Mesenchymal stem cell (in vitro differentiated cells and primary cell): ENCODE data around the gene UQCC3.
A peak's percentile ranks its signal among the peaks of the same experiment; 100 is the strongest.

Experiments used
- DNase-seq: peaks from one replicate; pipeline ENCODE4 v3.0.0-alpha.2; 2013
- H2AFZ ChIP-seq: one replicate; pipeline ENCODE4 v1.6.1; 2013; ENCODE audit warnings: low read depth, mild to moderate bottlenecking, control low read depth, inconsistent platforms, low read length, moderate library complexity
- H2AK5ac ChIP-seq: 2 replicates; pipeline ENCODE4 v1.6.1; 2013; ENCODE audit warnings: low read length, moderate library complexity, mild to moderate bottlenecking, inconsistent platforms; ENCODE audit not compliant: severe bottlenecking
- H2BK120ac ChIP-seq: one replicate; pipeline ENCODE4 v1.6.1; 2013; ENCODE audit warnings: low read depth, mild to moderate bottlenecking, inconsistent platforms, low read length, moderate library complexity
- H2BK12ac ChIP-seq, 2 experiments: one replicate each; pipeline ENCODE4 v1.6.1; 2013; ENCODE audit warnings: inconsistent platforms in 2 of 2, low read length in 2 of 2, mild to moderate bottlenecking in 2 of 2, moderate library complexity in 2 of 2, control low read depth in 1 of 2
- H2BK15ac ChIP-seq: one replicate; pipeline ENCODE4 v1.6.1; 2013; ENCODE audit warnings: mild to moderate bottlenecking, low read depth, inconsistent platforms; ENCODE audit not compliant: poor library complexity, severe bottlenecking
- H2BK5ac ChIP-seq: 2 replicates; pipeline ENCODE4 v1.6.1; 2013; ENCODE audit warnings: low read depth, mild to moderate bottlenecking, low read length, control low read depth, inconsistent platforms; ENCODE audit not compliant: poor library complexity, severe bottlenecking
- H3K14ac ChIP-seq, 2 experiments: one replicate each; pipeline ENCODE4 v1.6.1; 2013; ENCODE audit warnings: inconsistent platforms in 2 of 2, low read length in 2 of 2, control low read depth in 1 of 2, mild to moderate bottlenecking in 1 of 2, moderate library complexity in 1 of 2
- H3K18ac ChIP-seq, 2 experiments: one replicate each; pipeline ENCODE4 v1.6.1; 2013; ENCODE audit warnings: inconsistent platforms in 2 of 2, low read length in 2 of 2, control low read depth in 1 of 2, low read depth in 1 of 2, mild to moderate bottlenecking in 1 of 2
- H3K23ac ChIP-seq, 2 experiments: one replicate each; pipeline ENCODE4 v1.6.1; 2013; ENCODE audit warnings: inconsistent platforms in 2 of 2, low read length in 2 of 2, mild to moderate bottlenecking in 2 of 2, moderate library complexity in 2 of 2, control low read depth in 1 of 2
- H3K27ac ChIP-seq: 2 replicates; pipeline ENCODE4 v1.5.1; 2013; ENCODE audit warnings: mild to moderate bottlenecking, moderate library complexity, low read length, control low read depth, inconsistent platforms; ENCODE audit not compliant: poor library complexity, severe bottlenecking
- H3K27me3 ChIP-seq, 2 experiments: 2 replicates each; pipeline versions ENCODE4 v1.6.1 to v1.7.0; 2013; ENCODE audit warnings: low read length in 2 of 2, mild to moderate bottlenecking in 2 of 2, moderate library complexity in 2 of 2, control low read depth in 1 of 2, inconsistent platforms in 1 of 2; ENCODE audit not compliant: control insufficient read depth in 1 of 2, insufficient read depth in 1 of 2
- H3K36me3 ChIP-seq, 2 experiments: 2 replicates each; pipeline versions ENCODE4 v1.6.1 to v1.7.0; 2013; ENCODE audit warnings: low read length in 2 of 2, control low read depth in 1 of 2, inconsistent platforms in 1 of 2, low read depth in 1 of 2, mild to moderate bottlenecking in 1 of 2; ENCODE audit not compliant: insufficient read depth in 2 of 2, control insufficient read depth in 1 of 2
- H3K4ac ChIP-seq, 2 experiments: one replicate each; pipeline ENCODE4 v1.6.1; 2013; ENCODE audit warnings: inconsistent platforms in 2 of 2, low read length in 2 of 2, mild to moderate bottlenecking in 2 of 2, moderate library complexity in 2 of 2, control low read depth in 1 of 2, low read depth in 1 of 2
- H3K4me1 ChIP-seq: 2 replicates; pipeline ENCODE4 v1.6.1; 2013; ENCODE audit warnings: low read depth, low read length, control low read depth; ENCODE audit not compliant: control insufficient read depth, insufficient read depth
- H3K4me2 ChIP-seq: 2 replicates; pipeline ENCODE4 v1.6.1; 2013; ENCODE audit warnings: low read length, mild to moderate bottlenecking, inconsistent platforms; ENCODE audit not compliant: poor library complexity, severe bottlenecking
- H3K4me3 ChIP-seq, 2 experiments: 2 replicates each; pipeline versions ENCODE4 v1.5.1 to v1.7.0; 2013; ENCODE audit warnings: low read length in 2 of 2, mild to moderate bottlenecking in 2 of 2, control low read depth in 1 of 2, low read depth in 1 of 2; ENCODE audit not compliant: insufficient read depth in 1 of 2
- H3K79me1 ChIP-seq: replicated peaks from 2 replicates; pipeline ENCODE4 v1.6.1; 2013; ENCODE audit warnings: mild to moderate bottlenecking, control low read depth, low read length, inconsistent platforms; ENCODE audit not compliant: poor library complexity, severe bottlenecking
- H3K9ac ChIP-seq: 2 replicates; pipeline ENCODE4 v1.7.0; 2013; ENCODE audit warnings: mild to moderate bottlenecking, low read length, moderate library complexity
- H3K9me3 ChIP-seq: 2 replicates; pipeline ENCODE4 v1.7.0; 2013; ENCODE audit warnings: mild to moderate bottlenecking, low read length; ENCODE audit not compliant: control insufficient read depth
- H4K8ac ChIP-seq: one replicate; pipeline ENCODE4 v1.6.1; 2013; ENCODE audit warnings: inconsistent platforms, mild to moderate bottlenecking, low read length, moderate library complexity
- H4K91ac ChIP-seq: one replicate; pipeline ENCODE4 v1.6.1; 2013; ENCODE audit warnings: mild to moderate bottlenecking, low read length, inconsistent platforms
- WGBS: methylation state at CpG from one replicate; pipeline ENCODE4 v1.1.7; 2013; ENCODE audit warnings: mixed read lengths; 5-methylcytosine and 5-hydroxymethylcytosine counted together

Gene UQCC3

DNA sequence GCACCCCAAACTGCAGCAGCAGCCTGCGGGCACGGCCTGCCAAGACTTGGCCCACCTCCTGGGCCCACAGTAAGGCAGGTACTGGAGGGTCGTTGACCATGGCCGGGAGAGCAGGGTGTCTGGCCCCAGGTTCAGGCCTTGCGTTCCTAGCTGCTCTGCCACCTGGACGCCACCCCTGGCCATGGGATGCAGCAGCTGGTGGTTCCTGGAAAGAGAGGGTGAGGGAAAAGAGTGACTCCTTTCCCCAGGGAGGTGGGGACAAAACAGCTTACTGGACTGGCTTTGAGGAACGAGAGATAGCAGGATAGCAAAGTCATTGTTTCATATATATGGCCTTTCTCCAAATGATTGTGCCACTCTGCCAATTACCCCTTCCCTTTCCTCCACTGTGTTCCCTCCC lies 33.9 kb downstream of the UQCC3 start:
- Histone ChIP-seq H4K91ac (peak overlapping the region; percentile 81), H4K8ac (no peak overlapping the region), H3K18ac (peak overlapping the region in 1 of 2 experiments; percentile 19), H2AFZ (no peak overlapping the region), H2AK5ac (no peak overlapping the region), H3K23ac (peak overlapping the region in 1 of 2 experiments; percentile 63), H3K4me3 (peak overlapping the region in 1 of 2 experiments; percentile 91), H3K4me2 (peak overlapping the region; percentile 68), H2BK12ac (peak overlapping the region in 1 of 2 experiments; percentile 1), H3K9ac (peak overlapping the region; percentile 98), H3K4ac (no peak overlapping the region), H3K14ac (peak overlapping the region in 1 of 2 experiments; percentile 8), H2BK120ac (no peak overlapping the region), H2BK5ac (no peak overlapping the region), H3K36me3 (peaks cover 35 to 36% of the 10 kb centered on the region in 2 experiments), H3K27me3 (no peaks in the 10 kb centered on the region), H3K79me1 (peaks cover 18% of the 10 kb centered on the region), H3K9me3 (no peaks in the 10 kb centered on the region), H3K4me1 (peaks cover 33% of the 10 kb centered on the region), H2BK15ac (no peak overlapping the region), H3K27ac (peak overlapping the region; percentile 82)
- 78% methylated on average over 7 of the region's 7 CpGs for WGBS
- no peak for DNase-seq

DNA sequence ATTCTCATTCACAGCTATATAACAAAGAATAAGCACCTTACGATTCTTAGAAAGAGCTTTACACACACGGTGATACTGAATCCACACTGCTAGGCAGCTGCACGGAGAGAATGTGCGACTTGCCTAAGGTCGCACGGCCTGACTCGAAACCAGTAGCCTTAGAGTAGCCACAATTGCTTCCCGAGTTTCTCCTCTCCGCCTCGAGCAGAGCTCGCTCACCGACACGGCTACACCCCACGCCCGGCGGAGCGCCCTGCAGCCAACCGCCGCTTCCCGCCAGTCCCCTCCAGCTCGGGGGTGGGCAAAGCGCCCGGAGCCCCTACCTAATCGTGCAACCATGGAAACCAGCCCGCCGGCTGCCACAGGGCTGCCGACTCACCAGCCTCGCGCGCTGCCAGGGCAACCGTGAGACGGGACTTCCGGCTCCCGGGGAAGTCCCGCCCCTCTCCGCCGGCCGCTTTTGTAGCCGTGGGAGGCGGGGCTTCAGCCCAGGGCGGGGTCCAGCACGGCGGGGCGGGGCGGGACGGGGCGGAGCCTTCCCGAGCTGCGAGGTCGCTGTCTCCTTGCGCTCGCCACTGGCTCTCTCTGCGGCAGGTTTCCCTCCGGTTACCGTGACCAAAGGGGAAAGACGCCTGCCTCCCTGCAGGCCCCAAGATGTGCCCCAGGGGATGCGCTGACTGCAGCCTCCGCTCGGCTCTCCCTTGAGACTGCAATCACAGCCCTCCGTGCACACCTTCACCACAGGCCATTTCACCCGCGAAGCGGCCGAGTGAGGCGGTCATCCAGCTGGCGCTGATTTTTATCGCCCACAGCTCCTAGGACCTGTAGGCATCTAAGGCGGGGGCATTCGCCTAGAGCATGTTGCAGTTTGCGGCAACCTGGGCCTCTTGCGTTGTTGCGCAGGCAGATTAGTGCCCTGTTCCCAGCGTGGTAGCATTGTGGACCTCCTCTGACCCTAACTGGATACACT lies 34.7 kb downstream of the UQCC3 start:
- H3K27ac ChIP-seq: peak overlapping the region; percentile 82
- peak overlapping the region; percentile 77 to 91 for H3K4me3 ChIP-seq
- peak overlapping the region; percentile 55 for H4K8ac ChIP-seq
- peaks cover 36 to 37% of the 10 kb centered on the region in 2 experiments for H3K36me3 ChIP-seq
- peak overlapping the region in 1 of 2 experiments; percentile 5 for H3K14ac ChIP-seq
- H3K4me2 ChIP-seq: peak overlapping the region; percentile 93
- WGBS: 4% methylated on average over 73 of the region's 73 CpGs
- peaks cover 33% of the 10 kb centered on the region for H3K4me1 ChIP-seq
- peak overlapping the region; percentile 21 for H2AFZ ChIP-seq
- H2BK12ac ChIP-seq: no peak overlapping the region
- peak; percentile 95 for DNase-seq
- peak overlapping the region; percentile 56 to 79 for H3K18ac ChIP-seq
- H3K9ac ChIP-seq: peak overlapping the region; percentile 98
- peak overlapping the region; percentile 6 for H2AK5ac ChIP-seq
- no peak overlapping the region for H2BK5ac ChIP-seq
- H2BK15ac ChIP-seq: peak overlapping the region; percentile 60
- H3K4ac ChIP-seq: peak overlapping the region in 1 of 2 experiments; percentile 34
- H3K79me1 ChIP-seq: peaks cover 18% of the 10 kb centered on the region
- H3K27me3 ChIP-seq: no peaks in the 10 kb centered on the region
- no peaks in the 10 kb centered on the region for H3K9me3 ChIP-seq
- H2BK120ac ChIP-seq: no peak overlapping the region
- H4K91ac ChIP-seq: no peak overlapping the region
- H3K23ac ChIP-seq: peak overlapping the region in 1 of 2 experiments; percentile 2

DNA sequence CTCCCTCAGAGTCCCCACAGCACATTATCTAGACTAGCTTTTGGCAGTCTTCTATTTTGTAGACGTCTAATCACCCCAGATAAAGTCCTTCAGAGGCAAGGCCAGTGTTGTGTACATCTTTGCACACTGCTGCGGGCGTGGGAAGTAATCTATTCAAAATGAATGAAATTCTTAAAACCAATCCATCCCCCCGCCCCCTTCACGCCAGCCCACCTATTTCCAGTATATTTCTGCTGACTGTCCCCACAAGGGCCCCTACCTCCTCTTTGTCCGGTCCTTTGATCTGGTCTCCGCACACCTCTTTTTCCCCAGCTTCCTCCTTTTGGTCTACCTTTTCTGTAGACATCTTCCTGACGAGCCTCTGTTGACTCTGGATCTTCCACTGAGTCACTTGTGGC lies 35.4 kb downstream of the UQCC3 start:
- peaks cover 35 to 37% of the 10 kb centered on the region in 2 experiments for H3K36me3 ChIP-seq
- H3K14ac ChIP-seq: peak overlapping the region in 1 of 2 experiments; percentile 5
- peak overlapping the region in 1 of 2 experiments; percentile 91 for H3K4me3 ChIP-seq
- WGBS: 57% methylated on average over 8 of the region's 8 CpGs
- no peak overlapping the region for H2BK15ac ChIP-seq
- peak overlapping the region in 1 of 2 experiments; percentile 34 for H3K4ac ChIP-seq
- H3K9me3 ChIP-seq: no peaks in the 10 kb centered on the region
- peak overlapping the region; percentile 35 for H4K8ac ChIP-seq
- no peak overlapping the region for H2BK5ac ChIP-seq
- peak overlapping the region; percentile 6 for H2AK5ac ChIP-seq
- H3K4me1 ChIP-seq: peaks cover 33% of the 10 kb centered on the region
- H2AFZ ChIP-seq: no peak overlapping the region
- peak overlapping the region; percentile 79 for H3K9ac ChIP-seq
- H3K18ac ChIP-seq: peak overlapping the region; percentile 56 to 62
- no peak overlapping the region for H3K23ac ChIP-seq
- no peak for DNase-seq
- H3K4me2 ChIP-seq: peak overlapping the region; percentile 93
- no peaks in the 10 kb centered on the region for H3K27me3 ChIP-seq
- peaks cover 18% of the 10 kb centered on the region for H3K79me1 ChIP-seq
- no peak overlapping the region for H4K91ac ChIP-seq
- H3K27ac ChIP-seq: peak overlapping the region; percentile 68
- no peak overlapping the region for H2BK12ac ChIP-seq
- H2BK120ac ChIP-seq: no peak overlapping the region

DNA sequence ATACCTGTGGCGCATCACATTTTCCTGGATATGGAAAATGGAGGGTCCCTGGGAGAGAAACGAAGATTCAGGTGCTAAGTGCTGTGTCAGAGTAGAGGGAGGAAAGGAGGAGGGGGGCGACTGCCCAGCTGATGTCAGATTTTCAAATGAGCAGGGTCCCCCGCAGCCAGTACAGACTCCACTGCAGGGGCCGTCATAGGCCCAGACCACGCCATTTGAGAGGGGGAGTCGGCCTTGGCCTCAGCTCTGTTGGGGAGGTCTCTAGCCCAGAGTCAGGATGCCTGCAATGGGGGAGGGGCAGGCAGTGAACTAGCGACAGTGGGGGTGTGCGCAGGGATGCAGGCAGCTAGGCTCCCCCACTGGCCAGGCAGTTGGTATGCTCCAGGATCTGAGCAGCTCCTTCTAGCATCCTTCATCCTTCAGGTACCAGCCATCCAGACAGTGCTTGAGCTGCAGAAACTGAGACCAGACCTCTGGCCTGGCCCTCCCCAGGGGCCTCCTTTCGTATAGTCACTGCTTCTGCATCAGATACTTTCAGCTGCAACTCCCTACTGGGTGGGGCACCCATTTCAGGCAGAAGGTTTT lies 35.9 kb downstream of the UQCC3 start, which contains the start of the genes BSCL2 and GNG3:
Gene BSCL2, minus strand, starts transcription at position 148 of the 585 bp plus-strand sequence. CDS start 229 bp downstream, outside the sequence.
Gene GNG3, plus strand, starts transcription at position 400 of the 585 bp plus-strand sequence. CDS start 620 bp downstream, outside the sequence.
- Histone ChIP-seq H3K18ac (peak within 1 kb of the TSS; percentile 56 to 62), H3K4me1 (peaks cover 34% of the 10 kb centered on the region), H3K27me3 (no peaks in the 10 kb centered on the region), H2BK12ac (no peak within 1 kb of the TSS), H2BK5ac (no peak within 1 kb of the TSS), H3K36me3 (peaks cover 36 to 37% of the 10 kb centered on the region in 2 experiments), H3K79me1 (peaks cover 16% of the 10 kb centered on the region), H3K4ac (peak within 1 kb of the TSS; percentile 10 to 34), H3K14ac (peak within 1 kb of the TSS in 1 of 2 experiments; percentile 5), H3K4me3 (peak within 1 kb of the TSS; percentile 45 to 91), H2AK5ac (peak within 1 kb of the TSS; percentile 35), H4K91ac (peak within 1 kb of the TSS; percentile 72), H2BK15ac (peak within 1 kb of the TSS; percentile 60), H4K8ac (peak within 1 kb of the TSS; percentile 35), H3K9me3 (no peaks in the 10 kb centered on the region), H3K4me2 (peak within 1 kb of the TSS; percentile 93), H2BK120ac (no peak within 1 kb of the TSS), H2AFZ (no peak within 1 kb of the TSS), H3K9ac (peak within 1 kb of the TSS; percentile 98), H3K23ac (peak within 1 kb of the TSS in 1 of 2 experiments; percentile 2), H3K27ac (peak within 1 kb of the TSS; percentile 68)
- WGBS: 49% methylated on average over 9 of the region's 10 CpGs
- no peak for DNase-seq
